GM19193 (cell line): ENCODE results near the gene MAD2L2.

Experiments
- POLR2A ChIP-seq: IDR thresholded peaks from 4 replicates; pipeline ENCODE4 v1.6.1; 2011; ENCODE audit not compliant: insufficient read depth, insufficient read length; ENCODE audit errors: extremely low read depth

The MAD2L2 gene

GRCh38 chr1:11681071-11681771 lies at the start of gene MAD2L2:
TSS of gene MAD2L2 (minus strand) at chr1:11681148. CDS start at chr1:11680601, 547 bp downstream.
- peak; percentile 71 for TF ChIP-seq POLR2A

- no peak for TF ChIP-seq POLR2A
Measured at GRCh38 chr1:11730429-11730891, 49.5 kb upstream of the MAD2L2 start.

- TF ChIP-seq POLR2A: no peak
Measured at GRCh38 chr1:11729498-11730428, 48.8 kb upstream of the MAD2L2 start.

- TF ChIP-seq POLR2A: no peak
Measured at GRCh38 chr1:11729155-11729497, 48.2 kb upstream of the MAD2L2 start.

GRCh38 chr1:11728126-11728806 lies 47.3 kb upstream of the MAD2L2 start:
- TF ChIP-seq POLR2A: no peak

GRCh38 chr1:11727119-11727518 lies 46.2 kb upstream of the MAD2L2 start:
- TF ChIP-seq POLR2A: no peak

- TF ChIP-seq POLR2A: no peak
Measured at GRCh38 chr1:11725616-11726015, 44.7 kb upstream of the MAD2L2 start.

GRCh38 chr1:11722538-11722937 lies 41.6 kb upstream of the MAD2L2 start:
- TF ChIP-seq POLR2A: no peak

- TF ChIP-seq POLR2A: no peak
Measured at GRCh38 chr1:11721311-11721710, 40.4 kb upstream of the MAD2L2 start.

- TF ChIP-seq POLR2A: no peak
Measured at GRCh38 chr1:11720525-11720924, 39.6 kb upstream of the MAD2L2 start.

- TF ChIP-seq POLR2A: no peak
Measured at GRCh38 chr1:11720033-11720376, 39.1 kb upstream of the MAD2L2 start.

GRCh38 chr1:11719313-11720032 lies 38.5 kb upstream of the MAD2L2 start:
- TF ChIP-seq POLR2A: no peak

- TF ChIP-seq POLR2A: no peak
Measured at GRCh38 chr1:11714831-11715575, 34.1 kb upstream of the MAD2L2 start.

- no peak for TF ChIP-seq POLR2A
Measured at GRCh38 chr1:11713095-11713494, 32.1 kb upstream of the MAD2L2 start.
